ENCODE measurements around the gene KIAA1614. TPM values are rescaled to one million over a fixed set of nuclear protein-coding genes. Genes with fewer than 3 reads are reported as not detected.

Gene KIAA1614
- total RNA-seq, 2 experiments from 2014 or later = 0.06 to 0.80 TPM

GRCh38 chr1:180976191-180976590 lies 63.5 kb downstream of the KIAA1614 start:
- Histone ChIP-seq H3K27ac (ENCODE audit: low read depth, low read length, poor library complexity, severe bottlenecking) (no peak overlapping the region), H3K4me3 (ENCODE audit: low read depth, low read length, poor library complexity, severe bottlenecking) (no peak overlapping the region), H3K9me2 (ENCODE audit: insufficient read depth, low read length) (no peaks in the 10 kb centered on the region), H3K4me1 (ENCODE audit: insufficient read depth, low read length, poor library complexity, severe bottlenecking) (no peaks in the 10 kb centered on the region), H3K4me2 (ENCODE audit: low read length) (no peak overlapping the region), H2AFZ (ENCODE audit: low read length) (no peak overlapping the region), H3K79me2 (ENCODE audit: insufficient read depth, low read depth, low read length) (no peaks in the 10 kb centered on the region), H3K36me3 (ENCODE audit: insufficient read depth, low read length) (peaks cover 43% of the 10 kb centered on the region), H3K9me3 (ENCODE audit: low read length) (no peaks in the 10 kb centered on the region), H4K20me1 (ENCODE audit: insufficient read depth, low read length) (no peaks in the 10 kb centered on the region)
- ChIA-PET POLR2A (interaction anchor here (1.0 to 1.2 kb wide), 2 partner anchors 19 to 23 kb away, joined by 3 read pairs; no protein-coding TSS in a partner anchor), CTCF (ENCODE audit: unreplicated experiment) (no interaction called here)
- intact Hi-C loops (cut with micrococcal nuclease; ENCODE audit: unreplicated experiment) = no loop called here
- TF ChIP-seq CTCF (conservative IDR thresholded peaks at IDR 0.05; ENCODE audit: low read length) (no peak), EZH2phosphoT487 (IDR thresholded peaks at IDR 0.05; ENCODE audit: borderline replicate concordance, low read depth, low read length) (no peak)
- no TSS peak for BruUV-seq (replicated peaks)
- DNase-seq (ENCODE audit: low spot score) = no peak

GRCh38 chr1:180976732-180977357 lies 64.1 kb downstream of the KIAA1614 start:
- H2AFZ ChIP-seq (ENCODE audit: low read length) = no peak overlapping the region
- H3K4me2 ChIP-seq (ENCODE audit: low read length) = no peak overlapping the region
- H3K27ac ChIP-seq (ENCODE audit: low read depth, low read length, poor library complexity, severe bottlenecking) = no peak overlapping the region
- no peak overlapping the region for H3K4me3 ChIP-seq (ENCODE audit: low read depth, low read length, poor library complexity, severe bottlenecking)
- H3K9me3 ChIP-seq (ENCODE audit: low read length) = no peaks in the 10 kb centered on the region
- no peaks in the 10 kb centered on the region for H3K79me2 ChIP-seq (ENCODE audit: insufficient read depth, low read depth, low read length)
- ChIA-PET POLR2A (interaction anchor here (0.7 kb wide), 1 partner anchor 163 kb away, joined by 3 read pairs; no protein-coding TSS in a partner anchor), CTCF (ENCODE audit: unreplicated experiment) (no interaction called here)
- no peaks in the 10 kb centered on the region for H3K4me1 ChIP-seq (ENCODE audit: insufficient read depth, low read length, poor library complexity, severe bottlenecking)
- no peaks in the 10 kb centered on the region for H4K20me1 ChIP-seq (ENCODE audit: insufficient read depth, low read length)
- BruUV-seq (replicated peaks) = no TSS peak
- DNase-seq (ENCODE audit: low spot score) = no peak
- no peaks in the 10 kb centered on the region for H3K9me2 ChIP-seq (ENCODE audit: insufficient read depth, low read length)
- TF ChIP-seq EZH2phosphoT487 (IDR thresholded peaks at IDR 0.05; ENCODE audit: borderline replicate concordance, low read depth, low read length) (no peak), CTCF (conservative IDR thresholded peaks at IDR 0.05; ENCODE audit: low read length) (no peak)
- intact Hi-C loops (cut with micrococcal nuclease; ENCODE audit: unreplicated experiment) = no loop called here
- peaks cover 46% of the 10 kb centered on the region for H3K36me3 ChIP-seq (ENCODE audit: insufficient read depth, low read length)

GRCh38 chr1:180981596-180982387 lies 69.1 kb downstream of the KIAA1614 start:
- BruUV-seq (replicated peaks) = no TSS peak
- Histone ChIP-seq H3K79me2 (ENCODE audit: insufficient read depth, low read depth, low read length) (no peaks in the 10 kb centered on the region), H2AFZ (ENCODE audit: low read length) (no peak overlapping the region), H3K9me3 (ENCODE audit: low read length) (no peaks in the 10 kb centered on the region), H3K4me2 (ENCODE audit: low read length) (no peak overlapping the region; the same call in 1 of the 2 replicates), H3K27ac (ENCODE audit: low read depth, low read length, poor library complexity, severe bottlenecking) (no peak overlapping the region), H4K20me1 (ENCODE audit: insufficient read depth, low read length) (no peaks in the 10 kb centered on the region), H3K36me3 (ENCODE audit: insufficient read depth, low read length) (peaks cover 44% of the 10 kb centered on the region), H3K4me1 (ENCODE audit: insufficient read depth, low read length, poor library complexity, severe bottlenecking) (no peaks in the 10 kb centered on the region), H3K4me3 (ENCODE audit: low read depth, low read length, poor library complexity, severe bottlenecking) (no peak overlapping the region), H3K9me2 (ENCODE audit: insufficient read depth, low read length) (no peaks in the 10 kb centered on the region)
- intact Hi-C loops (cut with micrococcal nuclease; ENCODE audit: unreplicated experiment) = no loop called here
- TF ChIP-seq EZH2phosphoT487 (IDR thresholded peaks at IDR 0.05; ENCODE audit: borderline replicate concordance, low read depth, low read length) (no peak), CTCF (conservative IDR thresholded peaks at IDR 0.05; ENCODE audit: low read length) (no peak)
- CTCF ChIA-PET (ENCODE audit: unreplicated experiment) = no interaction called here
- POLR2A ChIA-PET = no interaction called here
- DNase-seq (ENCODE audit: low spot score) = no peak
